Natural killer cell (primary cell): ENCODE data around the gene MUC2. TPM values are rescaled to one million over a fixed set of nuclear protein-coding genes. Genes with fewer than 3 reads are reported as not detected.

ENCODE experiments used
- ATAC-seq, 3 donors: fragments of 150-1000 bp in 2 of 3; fragments of 200-7000 bp in 1 of 3; cut with Tn5 transposase; 1 replicate in 1 of 3; 2 replicates in 2 of 3; pipeline ENCODE4 v1.10.0; 2021; ENCODE audit warnings: mild to moderate bottlenecking in 2 of 3, moderate library complexity in 2 of 3
- DNase-seq, 2 donors: peaks; one replicate each; pipeline versions ENCODE4 v3.0.0 to v3.0.0-alpha.2; 2013 to 2021; ENCODE audit warnings: mixed read lengths in 1 of 2
- H3K27ac ChIP-seq: one replicate; pipeline ENCODE4 v1.5.1; 2013; ENCODE audit warnings: mild to moderate bottlenecking, low read length
- H3K27me3 ChIP-seq: one replicate; pipeline ENCODE4 v1.6.1; 2013; ENCODE audit warnings: low read length; ENCODE audit not compliant: control insufficient read depth, insufficient read depth
- H3K36me3 ChIP-seq: one replicate; pipeline ENCODE4 v1.6.1; 2013; ENCODE audit warnings: low read length; ENCODE audit not compliant: control insufficient read depth, insufficient read depth
- H3K4me1 ChIP-seq: one replicate; pipeline ENCODE4 v1.6.1; 2013; ENCODE audit warnings: low read length; ENCODE audit not compliant: control insufficient read depth, insufficient read depth
- H3K4me3 ChIP-seq: one replicate; pipeline ENCODE4 v1.5.1; 2013; ENCODE audit warnings: low read length
- H3K9me3 ChIP-seq: one replicate; pipeline ENCODE4 v1.6.1; 2013; ENCODE audit warnings: low read length; ENCODE audit not compliant: control insufficient read depth, insufficient read depth
- H3K27ac Mint-ChIP-seq, 2 donors: one replicate each; pipeline ENCODE4 v1.8.0; 2022; ENCODE audit warnings: mild to moderate bottlenecking in 2 of 2, mixed read lengths in 2 of 2, moderate library complexity in 1 of 2
- H3K27me3 Mint-ChIP-seq, 2 donors: one replicate each; pipeline ENCODE4 v1.8.0; 2022; ENCODE audit warnings: low read depth in 2 of 2, mixed read lengths in 2 of 2
- H3K36me3 Mint-ChIP-seq: one replicate; pipeline ENCODE4 v1.8.0; 2022; ENCODE audit warnings: mixed read lengths
- H3K4me1 Mint-ChIP-seq, 2 donors: one replicate each; pipeline ENCODE4 v1.8.0; 2022; ENCODE audit warnings: mixed read lengths in 2 of 2
- H3K4me3 Mint-ChIP-seq: one replicate; pipeline ENCODE4 v1.8.0; 2022; ENCODE audit warnings: mild to moderate bottlenecking, moderate library complexity, mixed read lengths
- H3K9me3 Mint-ChIP-seq, 2 donors: one replicate each; pipeline ENCODE4 v1.8.0; 2022; ENCODE audit warnings: mixed read lengths in 2 of 2
- WGBS: methylation state at CpG from one replicate; pipeline ENCODE4 v1.1.7; 2013; ENCODE audit warnings: missing lambda C conversion rate; ENCODE audit not compliant: insufficient coverage; 5-methylcytosine and 5-hydroxymethylcytosine counted together
- intact Hi-C: fragments of 100-400 bp; cut with micrococcal nuclease; formaldehyde crosslinking; loops from one replicate; pipeline ENCODE4 v1.14.2; 2022
- total RNA-seq, 4 donors: library from RNA; stranded (reverse); fragments of 120-200 nt in 1 of 4; gene quantifications; one replicate each; pipeline versions ENCODE4 v1.2.3 to v1.2.4, GENCODE V29; 2013 to 2022
- TF ChIP-seq, protein P1 (sequence below): fragments of 200-600 bp; IDR thresholded peaks from one replicate; pipeline ENCODE4 v1.8.0; 2022; ENCODE audit warnings: antibody characterized with exemption

The MUC2 gene
- total RNA-seq, 3 donors from 2014 or later (not counting 1 experiment from before 2014, with no cell fraction given) = not detected

GRCh38 chr11:1043563-1044096 lies 31.0 kb upstream of the MUC2 start:
- Mint-ChIP-seq H3K27ac (no peak overlapping the region), H3K9me3 (no peaks in the 10 kb centered on the region), H3K36me3 (no peaks in the 10 kb centered on the region), H3K4me1 (peaks cover 13 to 14% of the 10 kb centered on the region in 2 donors), H3K27me3 (no peaks in the 10 kb centered on the region), H3K4me3 (no peak overlapping the region)
- TF ChIP-seq, protein P1, sequence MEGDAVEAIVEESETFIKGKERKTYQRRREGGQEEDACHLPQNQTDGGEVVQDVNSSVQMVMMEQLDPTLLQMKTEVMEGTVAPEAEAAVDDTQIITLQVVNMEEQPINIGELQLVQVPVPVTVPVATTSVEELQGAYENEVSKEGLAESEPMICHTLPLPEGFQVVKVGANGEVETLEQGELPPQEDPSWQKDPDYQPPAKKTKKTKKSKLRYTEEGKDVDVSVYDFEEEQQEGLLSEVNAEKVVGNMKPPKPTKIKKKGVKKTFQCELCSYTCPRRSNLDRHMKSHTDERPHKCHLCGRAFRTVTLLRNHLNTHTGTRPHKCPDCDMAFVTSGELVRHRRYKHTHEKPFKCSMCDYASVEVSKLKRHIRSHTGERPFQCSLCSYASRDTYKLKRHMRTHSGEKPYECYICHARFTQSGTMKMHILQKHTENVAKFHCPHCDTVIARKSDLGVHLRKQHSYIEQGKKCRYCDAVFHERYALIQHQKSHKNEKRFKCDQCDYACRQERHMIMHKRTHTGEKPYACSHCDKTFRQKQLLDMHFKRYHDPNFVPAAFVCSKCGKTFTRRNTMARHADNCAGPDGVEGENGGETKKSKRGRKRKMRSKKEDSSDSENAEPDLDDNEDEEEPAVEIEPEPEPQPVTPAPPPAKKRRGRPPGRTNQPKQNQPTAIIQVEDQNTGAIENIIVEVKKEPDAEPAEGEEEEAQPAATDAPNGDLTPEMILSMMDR = no peak
- 90% methylated on average over 20 of the region's 20 CpGs for WGBS
- Histone ChIP-seq H3K27ac (no peak overlapping the region), H3K4me3 (no peak overlapping the region), H3K36me3 (no peaks in the 10 kb centered on the region), H3K27me3 (no peaks in the 10 kb centered on the region), H3K9me3 (no peaks in the 10 kb centered on the region), H3K4me1 (peaks cover 11% of the 10 kb centered on the region)
- no peak for ATAC-seq
- DNase-seq = no peak
- intact Hi-C loops = no loop called here

DNA sequence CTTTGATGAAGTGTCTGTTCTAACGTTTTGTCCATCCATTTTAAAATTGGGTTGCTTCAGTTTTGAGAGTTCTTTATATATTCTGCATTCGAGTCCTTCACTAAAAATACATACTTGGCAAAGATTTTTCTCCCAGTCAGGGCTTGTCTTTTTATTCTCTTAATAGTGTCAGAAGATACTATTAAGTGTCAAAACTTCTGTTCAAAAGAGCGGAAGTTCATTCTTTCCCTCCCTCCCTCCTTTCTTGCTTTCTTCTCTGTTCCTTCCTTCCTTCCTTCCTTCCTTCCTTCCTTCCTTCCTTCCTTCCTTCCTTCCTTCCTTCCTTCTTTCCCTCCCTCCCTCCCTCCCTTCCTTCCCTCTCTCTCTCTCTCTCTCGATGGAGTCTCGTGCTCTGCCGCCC lies 30.5 kb upstream of the MUC2 start:
- Mint-ChIP-seq H3K9me3 (no peaks in the 10 kb centered on the region), H3K4me3 (no peak overlapping the region), H3K4me1 (peaks cover 13 to 14% of the 10 kb centered on the region in 2 donors), H3K27me3 (no peaks in the 10 kb centered on the region), H3K36me3 (no peaks in the 10 kb centered on the region), H3K27ac (no peak overlapping the region)
- H3K4me1 ChIP-seq = peaks cover 11% of the 10 kb centered on the region
- H3K4me3 ChIP-seq = no peak overlapping the region
- TF ChIP-seq, protein P1 = no peak
- no peak overlapping the region for H3K27ac ChIP-seq
- H3K27me3 ChIP-seq = no peaks in the 10 kb centered on the region
- no peaks in the 10 kb centered on the region for H3K36me3 ChIP-seq
- WGBS = 69% methylated on average over 5 of the region's 6 CpGs
- ATAC-seq (no peak), DNase-seq (no peak)
- no peaks in the 10 kb centered on the region for H3K9me3 ChIP-seq
- intact Hi-C loops = no loop called here

DNA sequence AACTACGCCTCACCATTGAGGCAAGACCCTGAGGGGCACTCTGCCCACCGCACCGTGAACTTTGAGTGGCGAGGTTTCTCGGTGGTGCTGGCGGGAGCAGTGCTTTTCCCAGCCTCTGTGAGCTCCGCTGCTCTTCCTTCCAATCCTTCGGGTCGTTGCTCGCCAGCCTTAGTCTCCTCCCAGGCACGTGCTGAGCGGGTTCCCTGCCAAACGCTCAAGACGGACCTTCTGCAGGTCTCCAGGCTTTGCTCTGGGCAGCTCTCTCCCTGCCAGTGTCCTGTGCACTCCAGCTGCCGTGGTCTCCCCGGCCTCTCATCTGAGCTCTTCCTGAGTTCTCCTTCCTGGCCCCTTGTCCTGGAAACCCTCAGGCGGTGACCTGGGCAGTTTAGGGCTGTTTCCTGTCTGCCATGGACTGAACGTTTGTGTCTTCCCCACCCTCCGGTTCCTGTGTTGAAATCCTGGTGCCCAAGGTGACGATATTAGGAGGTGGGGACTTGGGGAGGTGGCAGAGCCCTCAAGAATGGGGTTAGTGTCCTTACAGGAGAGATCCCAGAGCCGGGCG lies 27.0 kb upstream of the MUC2 start:
- Histone ChIP-seq H3K27me3 (peaks cover 5% of the 10 kb centered on the region), H3K4me3 (no peak overlapping the region), H3K4me1 (peaks cover 19% of the 10 kb centered on the region), H3K36me3 (no peaks in the 10 kb centered on the region), H3K27ac (no peak overlapping the region), H3K9me3 (no peaks in the 10 kb centered on the region)
- H3K27ac Mint-ChIP-seq = no peak overlapping the region
- WGBS = 68% methylated on average over 22 of the region's 22 CpGs
- TF ChIP-seq, protein P1 = no peak
- H3K36me3 Mint-ChIP-seq = no peaks in the 10 kb centered on the region
- no peak overlapping the region for H3K4me3 Mint-ChIP-seq
- DNase-seq (no peak), ATAC-seq (no peak)
- H3K4me1 Mint-ChIP-seq = peaks cover 18% of the 10 kb centered on the region in 2 donors
- H3K9me3 Mint-ChIP-seq = no peaks in the 10 kb centered on the region
- peaks cover 0 to 7% of the 10 kb centered on the region in 2 donors for H3K27me3 Mint-ChIP-seq
- intact Hi-C loops = no loop called here
